Thyroid gland (tissue), 4 donors: ENCODE measurements around the gene E2F4.

Experiments used
- POLR2A ChIP-seq, 2 donors: fragments of 450-650 bp; IDR thresholded peaks; one replicate each; pipeline ENCODE4 v1.6.1; 2017; ENCODE audit warnings: antibody characterized with exemption in 2 of 2, mild to moderate bottlenecking in 2 of 2, moderate library complexity in 1 of 2
- TF ChIP-seq, protein P1 (sequence below), 6 experiments: fragments of 200-600 bp in 3 of 6; fragments of 450-650 bp in 3 of 6; sonication (generic) in 3 of 6; IDR thresholded peaks; one replicate each; pipeline ENCODE4 v1.5.1; 2016 to 2019; ENCODE audit warnings: antibody characterized with exemption in 6 of 6, mild to moderate bottlenecking in 2 of 6, inconsistent platforms in 1 of 6, moderate library complexity in 1 of 6

DNA sequence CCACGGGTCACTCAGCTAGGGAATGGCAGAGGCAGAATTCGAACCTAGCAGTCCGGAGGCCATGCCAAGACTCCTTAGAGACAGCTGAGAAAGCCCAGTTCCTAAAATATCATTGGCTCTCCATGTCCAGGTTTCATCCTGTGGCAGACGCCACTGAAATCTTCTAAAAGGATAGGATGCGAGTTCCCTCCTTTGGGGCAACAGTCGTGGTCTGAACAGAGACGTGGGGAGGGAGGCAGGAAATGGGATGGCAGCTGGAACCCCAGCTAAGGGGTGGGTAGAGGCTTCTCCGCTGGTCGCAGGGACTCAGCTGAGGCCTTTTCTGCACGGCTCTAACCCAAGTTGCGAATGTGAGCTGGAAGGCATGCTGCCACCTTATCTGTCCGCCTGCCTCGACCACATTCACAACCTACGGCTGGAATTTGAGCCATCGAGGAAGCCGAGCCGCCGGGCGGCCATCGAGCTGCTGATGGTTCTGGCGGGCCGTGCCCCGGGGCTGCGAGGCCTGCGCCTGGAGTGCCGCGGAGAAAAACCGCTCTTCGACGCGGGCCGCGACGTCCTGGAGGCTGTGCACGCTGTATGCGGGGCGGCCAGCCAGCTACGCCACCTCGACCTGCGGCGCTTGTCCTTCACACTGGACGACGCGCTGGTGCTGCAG is 29.3 kb upstream of the E2F4 start:
- no peak for TF ChIP-seq POLR2A (IDR thresholded peaks at IDR 0.05)
- TF ChIP-seq, protein P1, sequence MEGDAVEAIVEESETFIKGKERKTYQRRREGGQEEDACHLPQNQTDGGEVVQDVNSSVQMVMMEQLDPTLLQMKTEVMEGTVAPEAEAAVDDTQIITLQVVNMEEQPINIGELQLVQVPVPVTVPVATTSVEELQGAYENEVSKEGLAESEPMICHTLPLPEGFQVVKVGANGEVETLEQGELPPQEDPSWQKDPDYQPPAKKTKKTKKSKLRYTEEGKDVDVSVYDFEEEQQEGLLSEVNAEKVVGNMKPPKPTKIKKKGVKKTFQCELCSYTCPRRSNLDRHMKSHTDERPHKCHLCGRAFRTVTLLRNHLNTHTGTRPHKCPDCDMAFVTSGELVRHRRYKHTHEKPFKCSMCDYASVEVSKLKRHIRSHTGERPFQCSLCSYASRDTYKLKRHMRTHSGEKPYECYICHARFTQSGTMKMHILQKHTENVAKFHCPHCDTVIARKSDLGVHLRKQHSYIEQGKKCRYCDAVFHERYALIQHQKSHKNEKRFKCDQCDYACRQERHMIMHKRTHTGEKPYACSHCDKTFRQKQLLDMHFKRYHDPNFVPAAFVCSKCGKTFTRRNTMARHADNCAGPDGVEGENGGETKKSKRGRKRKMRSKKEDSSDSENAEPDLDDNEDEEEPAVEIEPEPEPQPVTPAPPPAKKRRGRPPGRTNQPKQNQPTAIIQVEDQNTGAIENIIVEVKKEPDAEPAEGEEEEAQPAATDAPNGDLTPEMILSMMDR (IDR thresholded peaks at IDR 0.05), result no peak
